ENCODE results near the gene STXBP5L.

Gene STXBP5L

DNA sequence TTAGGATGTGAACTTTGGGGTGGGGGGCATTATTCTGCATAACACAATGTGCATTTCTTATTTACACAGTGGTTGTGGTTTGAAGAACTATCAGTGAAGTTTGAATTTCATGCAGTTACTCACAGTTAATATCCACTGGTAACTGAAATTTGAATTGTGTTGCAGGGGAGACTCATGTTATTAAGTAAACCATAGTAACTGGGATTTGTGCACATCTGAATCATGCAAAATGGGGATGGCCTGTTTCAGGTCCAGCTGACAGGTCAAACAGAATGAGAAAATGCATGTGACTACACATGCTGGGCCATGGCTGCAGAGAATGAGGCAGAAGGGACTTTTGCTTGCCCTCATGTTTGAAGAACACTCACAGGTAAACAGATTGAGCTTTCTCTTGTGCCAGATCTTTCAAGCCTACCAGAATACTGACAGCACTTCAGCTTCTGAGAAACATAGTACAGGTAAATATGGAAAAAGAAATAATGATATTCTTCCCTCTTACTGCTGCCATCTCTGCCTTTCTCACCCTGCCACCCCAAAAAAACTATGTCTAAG is 522.7 kb downstream of the STXBP5L start:
- TF ChIP-seq GATA3 (IDR thresholded peaks at IDR 0.05; ENCODE audit: low read depth, low read length) = no peak
- TF ChIP-seq GATA2 (IDR thresholded peaks at IDR 0.05; ENCODE audit: low read depth, low read length) = no peak

DNA sequence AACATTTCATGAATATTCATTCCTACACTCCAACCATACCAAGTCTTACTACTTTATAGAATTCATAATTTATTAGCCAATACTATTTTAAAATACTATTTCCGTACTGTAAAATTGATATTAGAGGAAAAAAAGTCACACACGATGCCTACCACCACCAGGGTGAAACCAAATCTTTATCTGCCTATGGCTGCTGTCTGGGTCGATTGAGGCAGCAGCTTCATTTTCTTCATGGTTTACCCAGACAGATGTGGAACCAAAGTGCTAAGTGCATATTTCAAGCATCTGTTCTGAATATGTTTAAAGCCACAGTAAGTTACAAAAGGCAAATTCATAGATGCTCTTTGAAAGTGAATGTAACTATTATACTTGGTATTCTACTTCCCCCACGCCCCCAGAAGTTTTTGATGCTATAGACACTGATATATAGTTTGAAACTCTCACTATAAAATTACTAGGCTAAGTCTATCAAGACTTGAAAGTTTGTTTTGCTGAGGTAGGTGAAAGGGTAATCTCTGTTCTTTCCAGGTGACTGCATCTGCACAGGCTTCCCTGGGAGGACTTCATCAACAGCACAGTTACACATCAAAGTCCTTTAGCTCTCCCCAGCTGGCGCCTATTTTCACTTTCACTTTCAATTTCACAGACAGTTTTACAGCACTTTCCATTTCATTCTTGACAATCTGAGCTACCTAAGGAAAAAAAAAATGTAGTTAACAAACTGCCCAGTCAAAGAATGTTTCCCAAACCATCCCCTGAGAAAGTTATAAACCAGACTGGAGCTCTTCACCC is 523.9 kb downstream of the STXBP5L start:
- TF ChIP-seq GATA2 (IDR thresholded peaks at IDR 0.05; ENCODE audit: low read depth, low read length) (no peak), GATA3 (IDR thresholded peaks at IDR 0.05; ENCODE audit: low read depth, low read length) (no peak)

DNA sequence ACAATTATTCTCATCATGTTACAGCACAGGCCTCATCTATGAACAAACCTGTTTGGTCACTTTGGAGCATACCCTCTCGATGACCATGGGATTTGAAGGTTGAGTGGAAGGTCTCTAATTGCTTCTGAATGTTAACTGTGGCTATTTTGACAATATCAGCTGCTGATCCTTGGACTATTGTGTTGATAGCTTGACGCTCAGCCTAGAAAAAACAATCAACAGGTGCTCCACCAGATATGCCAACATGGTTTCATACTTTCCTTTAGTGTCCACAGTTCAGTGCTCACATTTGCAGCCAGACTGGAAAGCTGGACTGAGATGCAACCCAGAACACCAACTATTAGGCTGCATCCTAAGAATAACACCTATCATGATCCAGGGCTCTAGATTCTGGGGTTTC is 528.1 kb downstream of the STXBP5L start:
- TF ChIP-seq GATA2 (IDR thresholded peaks at IDR 0.05; ENCODE audit: low read depth, low read length) (no peak), GATA3 (IDR thresholded peaks at IDR 0.05; ENCODE audit: low read depth, low read length) (no peak)

DNA sequence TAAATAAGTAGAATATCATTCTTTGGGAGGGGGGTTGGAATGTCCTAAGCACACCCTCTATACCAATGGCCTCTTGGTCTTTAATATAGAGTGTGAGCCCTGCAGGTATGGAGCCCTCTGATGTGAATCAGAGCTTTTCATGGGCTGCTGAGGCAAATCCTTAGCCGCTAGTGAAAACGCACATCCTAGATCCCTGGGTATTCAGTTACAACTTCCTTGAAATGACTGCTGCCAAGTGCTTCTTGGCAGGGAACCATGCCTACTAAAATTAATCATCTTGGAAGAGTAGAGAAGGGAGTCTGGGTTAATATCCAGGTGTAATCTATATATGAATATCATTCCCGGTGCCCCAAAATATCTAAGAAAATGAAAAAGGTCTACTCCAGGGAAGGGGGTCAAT is 528.6 kb downstream of the STXBP5L start:
- TF ChIP-seq GATA2 (IDR thresholded peaks at IDR 0.05; ENCODE audit: low read depth, low read length) (no peak), GATA3 (IDR thresholded peaks at IDR 0.05; ENCODE audit: low read depth, low read length) (no peak)

DNA sequence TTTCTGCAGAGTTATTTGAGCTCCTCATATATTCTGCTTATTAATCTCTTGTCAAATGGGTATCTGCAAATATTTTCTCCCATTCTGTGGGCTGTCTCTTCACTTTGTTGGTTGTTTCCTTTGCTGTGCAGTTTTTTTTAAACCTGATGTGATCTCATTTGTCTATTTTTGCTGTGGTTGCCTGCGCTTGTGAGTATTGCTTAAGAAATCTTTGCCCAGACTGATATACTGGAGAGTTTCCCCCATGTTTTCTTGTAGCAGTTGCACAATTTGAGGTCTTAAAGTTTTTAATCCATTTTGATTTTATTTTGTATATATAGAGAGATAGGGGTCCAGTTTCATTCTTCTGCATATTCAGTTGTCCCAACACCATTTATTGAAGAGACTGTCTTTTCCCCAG is 535.5 kb downstream of the STXBP5L start:
- TF ChIP-seq GATA3 (IDR thresholded peaks at IDR 0.05; ENCODE audit: low read depth, low read length) = no peak
- no peak for TF ChIP-seq GATA2 (IDR thresholded peaks at IDR 0.05; ENCODE audit: low read depth, low read length)

DNA sequence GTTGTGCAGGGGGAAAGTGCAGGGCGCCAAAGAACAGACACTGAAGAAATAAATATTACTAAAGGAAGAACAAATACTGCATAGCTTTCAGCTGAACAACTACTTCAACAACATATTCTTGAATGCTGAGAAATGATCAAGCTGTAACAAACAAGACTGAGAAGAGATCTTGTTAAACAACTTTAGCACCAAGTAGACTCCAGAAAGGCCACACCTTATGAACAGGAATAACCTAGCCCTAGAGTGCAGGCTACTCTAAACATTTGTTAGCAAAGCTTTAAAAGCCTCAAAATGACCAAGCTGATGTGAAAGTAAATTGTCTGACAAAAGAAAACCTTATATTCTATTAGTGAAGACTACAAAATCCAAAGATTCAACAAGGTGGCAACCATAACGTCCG is 554.6 kb downstream of the STXBP5L start:
- TF ChIP-seq GATA2 (IDR thresholded peaks at IDR 0.05; ENCODE audit: low read depth, low read length) = no peak
- TF ChIP-seq GATA3 (IDR thresholded peaks at IDR 0.05; ENCODE audit: low read depth, low read length) = no peak

DNA sequence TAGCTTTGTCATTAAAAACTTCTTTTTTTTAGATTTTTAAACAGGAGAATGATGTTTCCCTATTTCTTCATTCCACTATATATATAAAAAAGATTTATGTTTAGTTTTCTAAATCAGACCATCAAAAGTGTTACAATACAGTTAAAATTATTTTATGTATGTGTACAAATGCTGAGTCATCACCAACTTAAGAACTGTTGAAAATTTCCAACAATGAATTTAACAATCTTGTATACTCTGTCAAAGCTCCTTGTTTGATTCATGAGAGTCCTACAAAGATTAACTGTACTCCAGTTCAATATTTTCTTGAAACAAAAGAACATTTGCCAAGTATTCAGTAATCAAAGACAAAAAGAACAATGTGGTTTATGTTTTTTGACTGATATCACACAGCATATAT is 555.7 kb downstream of the STXBP5L start:
- TF ChIP-seq GATA2 (IDR thresholded peaks at IDR 0.05; ENCODE audit: low read depth, low read length) (no peak), GATA3 (IDR thresholded peaks at IDR 0.05; ENCODE audit: low read depth, low read length) (no peak)

DNA sequence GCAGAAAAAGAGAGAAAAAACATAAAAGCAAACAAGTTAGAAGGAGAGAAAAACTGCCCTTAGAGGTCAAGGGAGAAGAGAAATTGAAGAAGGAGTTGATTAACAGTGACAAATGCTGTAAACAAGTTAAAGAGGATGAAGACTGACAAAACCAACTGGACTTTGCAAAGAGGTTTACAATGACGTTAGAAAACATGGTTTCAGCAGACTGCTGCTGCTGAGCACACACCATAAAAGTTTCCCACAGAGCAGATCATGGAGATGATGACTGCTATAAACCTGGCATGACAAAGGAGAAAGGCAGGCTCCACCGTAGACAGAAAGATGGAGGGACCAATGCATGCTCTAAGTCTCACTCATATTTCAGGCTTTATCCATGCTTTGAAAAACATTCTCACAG is 559.1 kb downstream of the STXBP5L start:
- TF ChIP-seq GATA2 (IDR thresholded peaks at IDR 0.05; ENCODE audit: low read depth, low read length) = no peak
- no peak for TF ChIP-seq GATA3 (IDR thresholded peaks at IDR 0.05; ENCODE audit: low read depth, low read length)

DNA sequence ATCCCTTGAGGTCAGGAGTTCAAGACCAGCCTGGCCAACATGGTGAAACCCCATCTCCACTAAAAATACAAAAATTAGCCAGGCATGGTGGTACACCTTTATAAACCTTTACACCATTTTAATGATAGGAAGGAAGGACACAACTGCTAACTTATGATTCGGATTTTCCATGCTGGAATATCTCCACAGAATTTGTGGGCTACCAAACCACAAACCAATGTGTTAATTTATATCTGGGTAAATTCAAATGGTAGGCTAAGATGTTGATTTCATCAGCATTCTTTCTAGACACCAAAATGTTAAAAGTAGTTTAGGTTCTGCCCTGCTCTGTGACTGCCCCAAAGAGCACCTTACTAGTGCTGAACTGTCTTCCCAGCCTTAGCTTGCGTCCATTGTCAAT is 565.0 kb downstream of the STXBP5L start:
- no peak for TF ChIP-seq GATA2 (IDR thresholded peaks at IDR 0.05; ENCODE audit: low read depth, low read length)
- no peak for TF ChIP-seq GATA3 (IDR thresholded peaks at IDR 0.05; ENCODE audit: low read depth, low read length)

Measured in SH-SY5Y (cell line).